ENCODE measurements around the gene CES3. TPM values are rescaled to one million over a fixed set of nuclear protein-coding genes. Genes with fewer than 3 reads are reported as not detected.

The CES3 gene
- 1 to 10 TPM in 1 of 2 donors, under 1 TPM in 1; 0.99 to 2.1 TPM for total RNA-seq
- 1 to 10 TPM; 1.1 to 1.8 TPM for polyA plus RNA-seq (ENCODE audit: insufficient read length in 2 of 2)
- long read RNA-seq, donor 1: 0 reads
- long read RNA-seq, donor 2: 0 reads
- long read RNA-seq, donor 3: 0 reads
- long read RNA-seq, donor 4: 0 reads

- H3K9me3 ChIP-seq (ENCODE audit: control insufficient read depth, insufficient read depth, low read length): no peaks in the 10 kb centered on the region
- H3K27ac ChIP-seq (ENCODE audit: low read depth, low read length): no peak within 1 kb of the TSS
- H3K4me1 ChIP-seq (ENCODE audit: control insufficient read depth, insufficient read depth, low read length): peaks cover 12% of the 10 kb centered on the region
- no peaks in the 10 kb centered on the region for H3K36me3 ChIP-seq (ENCODE audit: control insufficient read depth, insufficient read depth, low read length)
- WGBS (ENCODE audit: insufficient coverage): 31% methylated on average over 7 of the region's 16 CpGs
- DNase-seq (ENCODE audit: low read depth in 4 of 6, low spot score in 6 of 6): peak in 2 of 6 donors; percentile 50 to 62
- no peak within 1 kb of the TSS for H3K4me3 ChIP-seq (ENCODE audit: low read depth, low read length)
- no peaks in the 10 kb centered on the region for H3K27me3 ChIP-seq (ENCODE audit: control insufficient read depth, insufficient read depth, low read length)
These were observed at the start of gene CES3 for GRCh38 chr16:66961065-66961744. Gene CES3, plus strand, starts transcription at chr16:66961266. Its CDS starts 42 bp downstream, at chr16:66961308.

- Histone ChIP-seq H3K4me3 (ENCODE audit: low read depth, low read length) (no peak overlapping the region), H3K27ac (ENCODE audit: low read depth, low read length) (no peak overlapping the region), H3K9me3 (ENCODE audit: control insufficient read depth, insufficient read depth, low read length) (no peaks in the 10 kb centered on the region), H3K27me3 (ENCODE audit: control insufficient read depth, insufficient read depth, low read length) (no peaks in the 10 kb centered on the region), H3K4me1 (ENCODE audit: control insufficient read depth, insufficient read depth, low read length) (no peaks in the 10 kb centered on the region), H3K36me3 (ENCODE audit: control insufficient read depth, insufficient read depth, low read length) (no peaks in the 10 kb centered on the region)
- 92% methylated on average over 8 of the region's 8 CpGs for WGBS (ENCODE audit: insufficient coverage)
- DNase-seq (ENCODE audit: low read depth in 4 of 6, low spot score in 6 of 6): no peak
These were observed 49.3 kb upstream of the CES3 start for GRCh38 chr16:66911801-66912200.

- H3K27ac ChIP-seq (ENCODE audit: low read depth, low read length): no peak overlapping the region
- H3K9me3 ChIP-seq (ENCODE audit: control insufficient read depth, insufficient read depth, low read length): no peaks in the 10 kb centered on the region
- no peak overlapping the region for H3K4me3 ChIP-seq (ENCODE audit: low read depth, low read length)
- DNase-seq (ENCODE audit: low read depth in 4 of 6, low spot score in 6 of 6): no peak
- H3K27me3 ChIP-seq (ENCODE audit: control insufficient read depth, insufficient read depth, low read length): peaks cover 3% of the 10 kb centered on the region
- WGBS (ENCODE audit: insufficient coverage): 18% methylated on average over 6 of the region's 10 CpGs
- H3K36me3 ChIP-seq (ENCODE audit: control insufficient read depth, insufficient read depth, low read length): no peaks in the 10 kb centered on the region
- no peaks in the 10 kb centered on the region for H3K4me1 ChIP-seq (ENCODE audit: control insufficient read depth, insufficient read depth, low read length)
These were observed 48.0 kb upstream of the CES3 start for GRCh38 chr16:66913081-66913480.

- no peak for DNase-seq (ENCODE audit: low read depth in 4 of 6, low spot score in 6 of 6)
These were observed 47.4 kb upstream of the CES3 start for GRCh38 chr16:66913711-66914110.

GRCh38 chr16:66914541-66914940 lies 46.5 kb upstream of the CES3 start:
- DNase-seq (ENCODE audit: low read depth in 4 of 6, low spot score in 6 of 6): no peak
- Histone ChIP-seq H3K27ac (ENCODE audit: low read depth, low read length) (no peak overlapping the region), H3K4me1 (ENCODE audit: control insufficient read depth, insufficient read depth, low read length) (no peaks in the 10 kb centered on the region), H3K27me3 (ENCODE audit: control insufficient read depth, insufficient read depth, low read length) (peaks cover 3% of the 10 kb centered on the region), H3K36me3 (ENCODE audit: control insufficient read depth, insufficient read depth, low read length) (no peaks in the 10 kb centered on the region), H3K4me3 (ENCODE audit: low read depth, low read length) (no peak overlapping the region), H3K9me3 (ENCODE audit: control insufficient read depth, insufficient read depth, low read length) (no peaks in the 10 kb centered on the region)
- WGBS (ENCODE audit: insufficient coverage): 99% methylated on average over 5 of the region's 7 CpGs

More at GRCh38 chr16:66913711-66914110, 47.4 kb upstream of the CES3 start:
- Histone ChIP-seq H3K4me3 (ENCODE audit: low read depth, low read length) (no peak overlapping the region), H3K4me1 (ENCODE audit: control insufficient read depth, insufficient read depth, low read length) (no peaks in the 10 kb centered on the region), H3K36me3 (ENCODE audit: control insufficient read depth, insufficient read depth, low read length) (no peaks in the 10 kb centered on the region), H3K9me3 (ENCODE audit: control insufficient read depth, insufficient read depth, low read length) (no peaks in the 10 kb centered on the region), H3K27ac (ENCODE audit: low read depth, low read length) (no peak overlapping the region), H3K27me3 (ENCODE audit: control insufficient read depth, insufficient read depth, low read length) (peaks cover 3% of the 10 kb centered on the region)
- 50% methylated on average over 2 of the region's 4 CpGs for WGBS (ENCODE audit: insufficient coverage)

- Histone ChIP-seq H3K27me3 (ENCODE audit: control insufficient read depth, insufficient read depth, low read length) (peaks cover 7% of the 10 kb centered on the region), H3K27ac (ENCODE audit: low read depth, low read length) (no peak overlapping the region), H3K36me3 (ENCODE audit: control insufficient read depth, insufficient read depth, low read length) (no peaks in the 10 kb centered on the region), H3K9me3 (ENCODE audit: control insufficient read depth, insufficient read depth, low read length) (no peaks in the 10 kb centered on the region), H3K4me1 (ENCODE audit: control insufficient read depth, insufficient read depth, low read length) (peaks cover 3% of the 10 kb centered on the region), H3K4me3 (ENCODE audit: low read depth, low read length) (no peak overlapping the region)
- 82% methylated on average over 3 of the region's 7 CpGs for WGBS (ENCODE audit: insufficient coverage)
- DNase-seq (ENCODE audit: low read depth in 4 of 6, low spot score in 6 of 6): no peak
These were observed 46.0 kb upstream of the CES3 start for GRCh38 chr16:66915041-66915440.

- peaks cover 1% of the 10 kb centered on the region for H3K36me3 ChIP-seq (ENCODE audit: control insufficient read depth, insufficient read depth, low read length)
- no peak for DNase-seq (ENCODE audit: low read depth in 4 of 6, low spot score in 6 of 6)
- H3K4me3 ChIP-seq (ENCODE audit: low read depth, low read length): no peak overlapping the region
- H3K27ac ChIP-seq (ENCODE audit: low read depth, low read length): no peak overlapping the region
- no peaks in the 10 kb centered on the region for H3K9me3 ChIP-seq (ENCODE audit: control insufficient read depth, insufficient read depth, low read length)
- peaks cover 12% of the 10 kb centered on the region for H3K27me3 ChIP-seq (ENCODE audit: control insufficient read depth, insufficient read depth, low read length)
- 84% methylated on average over 6 of the region's 6 CpGs for WGBS (ENCODE audit: insufficient coverage)
- peaks cover 5% of the 10 kb centered on the region for H3K4me1 ChIP-seq (ENCODE audit: control insufficient read depth, insufficient read depth, low read length)
These were observed 44.5 kb upstream of the CES3 start for GRCh38 chr16:66916518-66916917.

GRCh38 chr16:66917741-66918140 lies 43.3 kb upstream of the CES3 start:
- Histone ChIP-seq H3K4me1 (ENCODE audit: control insufficient read depth, insufficient read depth, low read length) (peaks cover 5% of the 10 kb centered on the region), H3K27ac (ENCODE audit: low read depth, low read length) (no peak overlapping the region), H3K4me3 (ENCODE audit: low read depth, low read length) (no peak overlapping the region), H3K9me3 (ENCODE audit: control insufficient read depth, insufficient read depth, low read length) (no peaks in the 10 kb centered on the region), H3K27me3 (ENCODE audit: control insufficient read depth, insufficient read depth, low read length) (peaks cover 20% of the 10 kb centered on the region), H3K36me3 (ENCODE audit: control insufficient read depth, insufficient read depth, low read length) (peaks cover 7% of the 10 kb centered on the region)
- no peak for DNase-seq (ENCODE audit: low read depth in 4 of 6, low spot score in 6 of 6)
- 85% methylated on average over 8 of the region's 9 CpGs for WGBS (ENCODE audit: insufficient coverage)

- Histone ChIP-seq H3K27me3 (ENCODE audit: control insufficient read depth, insufficient read depth, low read length) (peaks cover 26% of the 10 kb centered on the region), H3K36me3 (ENCODE audit: control insufficient read depth, insufficient read depth, low read length) (peaks cover 7% of the 10 kb centered on the region), H3K27ac (ENCODE audit: low read depth, low read length) (no peak overlapping the region), H3K9me3 (ENCODE audit: control insufficient read depth, insufficient read depth, low read length) (no peaks in the 10 kb centered on the region), H3K4me1 (ENCODE audit: control insufficient read depth, insufficient read depth, low read length) (peaks cover 11% of the 10 kb centered on the region), H3K4me3 (ENCODE audit: low read depth, low read length) (no peak overlapping the region)
- 88% methylated on average over 6 of the region's 6 CpGs for WGBS (ENCODE audit: insufficient coverage)
- DNase-seq (ENCODE audit: low read depth in 4 of 6, low spot score in 6 of 6): no peak
These were observed 42.7 kb upstream of the CES3 start for GRCh38 chr16:66918355-66918754.
